ENCODE data around the gene RBMS3. TPM values are rescaled to one million over a fixed set of nuclear protein-coding genes. Genes with fewer than 3 reads are reported as not detected.

The RBMS3 gene
- total RNA-seq, 3 donors from 2014 or later, result 4.6 to 53.6 (median 11.7) TPM

GRCh38 chr3:29639578-29640290 lies 358.9 kb downstream of the RBMS3 start:
- Histone ChIP-seq H3K9me3 (no peaks in the 10 kb centered on the region), H3K4me1 (ENCODE audit: low read depth) (peaks cover 11% of the 10 kb centered on the region), H3K4me3 (no peak overlapping the region), H3K36me3 (ENCODE audit: low read depth) (no peaks in the 10 kb centered on the region)
- ATAC-seq (no peak), DNase-seq (no peak)
- intact Hi-C loops (cut with DNase I, micrococcal nuclease), result no loop called here
- TF ChIP-seq CTCF (IDR thresholded peaks at IDR 0.05), result no peak

- no peaks in the 10 kb centered on the region for H3K36me3 ChIP-seq (ENCODE audit: low read depth)
- ATAC-seq, result peak; percentile 99
- intact Hi-C loops (cut with DNase I, micrococcal nuclease), result no loop called here
- no peak overlapping the region for H3K4me3 ChIP-seq
- no peak for TF ChIP-seq CTCF (IDR thresholded peaks at IDR 0.05)
- peak in 1 of 3 donors; percentile 25 for DNase-seq
- no peaks in the 10 kb centered on the region for H3K9me3 ChIP-seq
- H3K4me1 ChIP-seq (ENCODE audit: low read depth), result peaks cover 11% of the 10 kb centered on the region
Observed at GRCh38 chr3:29642393-29643033, 361.6 kb downstream of the RBMS3 start.

- Histone ChIP-seq H3K9me3 (no peaks in the 10 kb centered on the region), H3K4me3 (no peak overlapping the region), H3K4me1 (ENCODE audit: low read depth) (peaks cover 11% of the 10 kb centered on the region), H3K36me3 (ENCODE audit: low read depth) (no peaks in the 10 kb centered on the region)
- DNase-seq (no peak), ATAC-seq (no peak)
- intact Hi-C loops (cut with DNase I, micrococcal nuclease), result no loop called here
- TF ChIP-seq CTCF (IDR thresholded peaks at IDR 0.05), result no peak
Observed at GRCh38 chr3:29643034-29643425, 362.2 kb downstream of the RBMS3 start.

- ATAC-seq (no peak), DNase-seq (no peak)
- no peak for TF ChIP-seq CTCF (IDR thresholded peaks at IDR 0.05)
- intact Hi-C loops (cut with DNase I, micrococcal nuclease), result no loop called here
- Histone ChIP-seq H3K4me3 (no peak overlapping the region), H3K36me3 (ENCODE audit: low read depth) (no peaks in the 10 kb centered on the region), H3K9me3 (no peaks in the 10 kb centered on the region), H3K4me1 (ENCODE audit: low read depth) (peaks cover 11% of the 10 kb centered on the region)
Observed at GRCh38 chr3:29644261-29644660, 363.4 kb downstream of the RBMS3 start.

- DNase-seq, result no peak
- ATAC-seq, result no peak
- H3K4me1 ChIP-seq (ENCODE audit: low read depth), result peaks cover 11% of the 10 kb centered on the region
- H3K36me3 ChIP-seq (ENCODE audit: low read depth), result no peaks in the 10 kb centered on the region
- no peak for TF ChIP-seq CTCF (IDR thresholded peaks at IDR 0.05)
- no peaks in the 10 kb centered on the region for H3K9me3 ChIP-seq
- H3K4me3 ChIP-seq, result no peak overlapping the region
- intact Hi-C loops (cut with DNase I, micrococcal nuclease), result no loop called here
Observed at GRCh38 chr3:29644956-29645636, 364.2 kb downstream of the RBMS3 start.
